Endothelial cell of umbilical vein (primary cell): Measurements from ENCODE around the gene EIF4A2. TPM values are rescaled to one million over a fixed set of nuclear protein-coding genes. Genes with fewer than 3 reads are reported as not detected.

Source experiments
- BruUV-seq: library from RNA; stranded (reverse); fragments of 400-500 nt; replicated peaks from 2 replicates; lab custom pipeline; 2021; lab: Mats Ljungman, UMichigan
- CTCF ChIA-PET: fragments of 300-600, 350-600 bp; sonication (Branson Sonifier 250); formaldehyde crosslinking; loops from one replicate; lab custom pipeline; 2021; ENCODE audit warnings: antibody characterized with exemption, inconsistent platforms; lab: Charles Lee
- POLR2A ChIA-PET: fragments of 300-600, 350-600 bp; sonication (Branson Sonifier 250); formaldehyde crosslinking; loops from one replicate; lab custom pipeline; 2021; ENCODE audit warnings: antibody characterized with exemption, inconsistent platforms; lab: Charles Lee
- DNase-seq: peaks from one replicate; pipeline ENCODE4 v3.0.0-alpha.2; 2011; ENCODE audit warnings: low read depth, low spot score
- FAIRE-seq: peaks from 2 replicates; lab custom pipeline; 2011; peaks lifted over from hg19 to GRCh38; lab: Jason Lieb, UNC
- H2AFZ ChIP-seq: 2 replicates; pipeline ENCODE4 v1.6.0; 2012; ENCODE audit warnings: low read depth, low read length, control low read depth, inconsistent platforms
- H3K27ac ChIP-seq: 2 replicates; pipeline ENCODE4 v1.5.1; 2011; ENCODE audit warnings: low read depth, mild to moderate bottlenecking, control low read depth, low read length, moderate library complexity; ENCODE audit not compliant: insufficient read depth
- H3K27me3 ChIP-seq, 2 experiments: 2 replicates each; pipeline versions ENCODE4 v1.6.0 to v1.6.1; 2011; ENCODE audit warnings: low read length in 2 of 2, mixed read lengths in 1 of 2; ENCODE audit not compliant: control insufficient read depth in 2 of 2, insufficient read depth in 2 of 2
- H3K36me3 ChIP-seq, 2 experiments: 2 replicates in 1 of 2; 3 replicates in 1 of 2; pipeline ENCODE4 v1.5.1; 2011; ENCODE audit warnings: low read length in 2 of 2, mild to moderate bottlenecking in 1 of 2, moderate library complexity in 1 of 2; ENCODE audit not compliant: control insufficient read depth in 2 of 2, insufficient read depth in 2 of 2; ENCODE audit errors: extremely low read depth in 1 of 2
- H3K4me1 ChIP-seq: 3 replicates; pipeline ENCODE4 v1.5.1; 2011; ENCODE audit warnings: mild to moderate bottlenecking, low read length; ENCODE audit not compliant: control insufficient read depth, insufficient read depth; ENCODE audit errors: extremely low read depth
- H3K4me2 ChIP-seq: 2 replicates; pipeline ENCODE4 v1.6.1; 2011; ENCODE audit warnings: low read length, control low read depth, mixed read lengths; ENCODE audit not compliant: insufficient read depth
- H3K4me3 ChIP-seq, 3 experiments: fragments of 200-600 bp in 1 of 3; sonication (generic), shearing (Covaris generic) in 1 of 3; replicated peaks in 1 of 3; 2 replicates each; pipeline ENCODE4 v1.5.1; 2011 to 2016; ENCODE audit warnings: control low read depth in 3 of 3, low read length in 3 of 3, mild to moderate bottlenecking in 2 of 3, inconsistent platforms in 1 of 3, low read depth in 1 of 3, moderate library complexity in 1 of 3; ENCODE audit not compliant: insufficient read depth in 1 of 3
- H3K79me2 ChIP-seq: 2 replicates; pipeline ENCODE4 v1.6.0; 2012; ENCODE audit warnings: low read length, inconsistent platforms; ENCODE audit not compliant: control insufficient read depth, insufficient read depth
- H3K9ac ChIP-seq: replicated peaks from 2 replicates; pipeline ENCODE3; 2011; ENCODE audit warnings: low read length, control low read depth; ENCODE audit not compliant: insufficient read depth; ENCODE audit errors: extremely low read depth
- H3K9me1 ChIP-seq: replicated peaks from 3 replicates; pipeline ENCODE4 v1.6.0; 2011; ENCODE audit warnings: mild to moderate bottlenecking, low read length; ENCODE audit not compliant: control insufficient read depth, insufficient read depth; ENCODE audit errors: extremely low read depth
- H3K9me3 ChIP-seq: replicated peaks from 2 replicates; pipeline ENCODE4 v1.5.1; 2012; ENCODE audit warnings: low read length, inconsistent platforms; ENCODE audit not compliant: control insufficient read depth, insufficient read depth
- H4K20me1 ChIP-seq: replicated peaks from 2 replicates; pipeline ENCODE3; 2011; ENCODE audit warnings: mild to moderate bottlenecking, low read length; ENCODE audit not compliant: control insufficient read depth, insufficient read depth; ENCODE audit errors: extremely low read depth
- EZH2 ChIP-seq: IDR thresholded peaks from 2 replicates; pipeline ENCODE4 v1.6.1; 2012; ENCODE audit warnings: borderline replicate concordance, low read depth, mild to moderate bottlenecking, moderate library complexity, low read length, inconsistent platforms; ENCODE audit not compliant: severe bottlenecking
- FOS ChIP-seq: IDR thresholded peaks from 2 replicates; pipeline ENCODE4 v1.6.1; 2011; ENCODE audit warnings: mild to moderate bottlenecking, low read length, moderate library complexity, borderline replicate concordance; ENCODE audit not compliant: insufficient read depth
- JUN ChIP-seq: IDR thresholded peaks from 2 replicates; pipeline ENCODE4 v1.6.1; 2011; ENCODE audit warnings: borderline replicate concordance, low read depth; ENCODE audit not compliant: insufficient read length, insufficient read depth
- POLR2AphosphoS5 ChIP-seq: IDR thresholded peaks from 2 replicates; pipeline ENCODE4 v1.6.1; 2012; ENCODE audit warnings: low read depth, mild to moderate bottlenecking, control low read depth, low read length, moderate library complexity; ENCODE audit not compliant: insufficient read depth
- dilution Hi-C: fragments of 300-500 bp; cut with MboI; formaldehyde crosslinking; loops from one replicate; pipeline ENCODE4 v1.15.0; 2019; ENCODE audit warnings: low sequenced_read_pairs; ENCODE audit not compliant: extremely low pct_ligation_motif_present
- intact Hi-C: fragments of 100-400 bp; cut with micrococcal nuclease; formaldehyde crosslinking; loops from one replicate; pipeline ENCODE4 v1.10.0; 2022
- polyA plus RNA-seq, 4 experiments: library from polyadenylated mRNA; depleted of rRNA in 3 of 4; stranded (reverse) in 3 of 4; unstranded in 1 of 4; fragments of >200 nt; gene quantifications; 2 replicates each; pipeline versions ENCODE4 v1.2.1 to v1.2.3, GENCODE V29; 2011 to 2012; ENCODE audit warnings: missing spikeins in 1 of 4
- total RNA-seq: library from RNA; stranded (reverse); gene quantifications from 2 replicates; pipeline ENCODE4 v1.2.3, GENCODE V29; 2021
- TF ChIP-seq, protein P1 (sequence below), 2 donors: IDR thresholded peaks; 1 replicate in 1 of 2; 2 replicates in 1 of 2; pipeline ENCODE4 v1.5.1; 2011; ENCODE audit warnings: low read length in 2 of 2, mild to moderate bottlenecking in 2 of 2, moderate library complexity in 2 of 2, control low read depth in 1 of 2, inconsistent platforms in 1 of 2, low read depth in 1 of 2; ENCODE audit not compliant: insufficient read depth in 1 of 2; ENCODE audit errors: extremely low read depth in 1 of 2

The EIF4A2 gene
- total and polyA plus RNA-seq, 2 donors (not counting 3 experiments of a cell fraction or from before 2014, with no cell fraction given): 282 to 401 TPM

- Histone ChIP-seq H3K27me3 (no peaks in the 10 kb centered on the region), H3K4me2 (no peak overlapping the region), H3K4me3 (no peak overlapping the region), H2AFZ (no peak overlapping the region), H3K4me1 (peaks cover 4% of the 10 kb centered on the region), H3K9ac (no peak overlapping the region), H3K36me3 (no peaks in the 10 kb centered on the region), H3K9me1 (no peaks in the 10 kb centered on the region), H3K27ac (no peak overlapping the region), H3K9me3 (no peaks in the 10 kb centered on the region), H3K79me2 (peaks cover 8% of the 10 kb centered on the region), H4K20me1 (no peaks in the 10 kb centered on the region)
- FAIRE-seq: no peak
- TF ChIP-seq EZH2 (no peak), POLR2AphosphoS5 (no peak), JUN (no peak), FOS (no peak)
- TF ChIP-seq, protein P1, sequence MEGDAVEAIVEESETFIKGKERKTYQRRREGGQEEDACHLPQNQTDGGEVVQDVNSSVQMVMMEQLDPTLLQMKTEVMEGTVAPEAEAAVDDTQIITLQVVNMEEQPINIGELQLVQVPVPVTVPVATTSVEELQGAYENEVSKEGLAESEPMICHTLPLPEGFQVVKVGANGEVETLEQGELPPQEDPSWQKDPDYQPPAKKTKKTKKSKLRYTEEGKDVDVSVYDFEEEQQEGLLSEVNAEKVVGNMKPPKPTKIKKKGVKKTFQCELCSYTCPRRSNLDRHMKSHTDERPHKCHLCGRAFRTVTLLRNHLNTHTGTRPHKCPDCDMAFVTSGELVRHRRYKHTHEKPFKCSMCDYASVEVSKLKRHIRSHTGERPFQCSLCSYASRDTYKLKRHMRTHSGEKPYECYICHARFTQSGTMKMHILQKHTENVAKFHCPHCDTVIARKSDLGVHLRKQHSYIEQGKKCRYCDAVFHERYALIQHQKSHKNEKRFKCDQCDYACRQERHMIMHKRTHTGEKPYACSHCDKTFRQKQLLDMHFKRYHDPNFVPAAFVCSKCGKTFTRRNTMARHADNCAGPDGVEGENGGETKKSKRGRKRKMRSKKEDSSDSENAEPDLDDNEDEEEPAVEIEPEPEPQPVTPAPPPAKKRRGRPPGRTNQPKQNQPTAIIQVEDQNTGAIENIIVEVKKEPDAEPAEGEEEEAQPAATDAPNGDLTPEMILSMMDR (IDR thresholded peaks at IDR 0.05; ENCODE audit: extremely low read depth in 1 of 2, insufficient read depth in 1 of 2, low read depth in 1 of 2, low read length in 2 of 2): no peak
- no peak for DNase-seq
- dilution Hi-C loops: no loop called here
- ChIA-PET CTCF (no interaction called here), POLR2A (no interaction called here)
- intact Hi-C loops: no loop called here
- BruUV-seq: no TSS peak
Measured at GRCh38 chr3:186779204-186779603, 4.2 kb upstream of the EIF4A2 start.
